Astrocyte (in vitro differentiated cells and primary cell): ENCODE results near the gene ATIC.

Experiments
- CTCF ChIP-seq: IDR thresholded peaks from 2 replicates; pipeline ENCODE4 v1.5.1; 2011; ENCODE audit warnings: low read depth, mild to moderate bottlenecking, inconsistent platforms, low read length, moderate library complexity; ENCODE audit not compliant: insufficient read depth
- EZH2 ChIP-seq: IDR thresholded peaks from 2 replicates; pipeline ENCODE4 v1.6.1; 2012; ENCODE audit warnings: mild to moderate bottlenecking, low read length, inconsistent platforms; ENCODE audit not compliant: insufficient read depth

GRCh38 chr2:215320102-215320501 lies 8.2 kb downstream of the ATIC start:
- no peak for TF ChIP-seq CTCF
- TF ChIP-seq EZH2: no peak
